Muscle of leg (tissue), 11 donors: Measurements from ENCODE around the gene SLC6A19. TPM values are rescaled to one million over a fixed set of nuclear protein-coding genes. Genes with fewer than 3 reads are reported as not detected.

ENCODE experiments used
- DNase-seq: peaks from one replicate; pipeline ENCODE4 v3.0.0; 2013
- H3K27ac ChIP-seq: one replicate; pipeline ENCODE4 v1.5.1; 2013; ENCODE audit warnings: mild to moderate bottlenecking, low read length, control low read depth
- H3K27me3 ChIP-seq: one replicate; pipeline ENCODE4 v1.6.1; 2013; ENCODE audit warnings: low read length; ENCODE audit not compliant: control insufficient read depth, insufficient read depth
- H3K36me3 ChIP-seq: one replicate; pipeline ENCODE4 v1.6.1; 2013; ENCODE audit warnings: low read length; ENCODE audit not compliant: control insufficient read depth, insufficient read depth
- H3K4me1 ChIP-seq: one replicate; pipeline ENCODE4 v1.6.1; 2013; ENCODE audit warnings: low read length; ENCODE audit not compliant: control insufficient read depth, insufficient read depth
- H3K4me3 ChIP-seq: one replicate; pipeline ENCODE4 v1.5.1; 2013; ENCODE audit warnings: low read length, control low read depth
- H3K9me3 ChIP-seq: replicated peaks from 2 replicates; pipeline ENCODE4 v1.6.1; 2013; ENCODE audit warnings: low read depth, low read length; ENCODE audit not compliant: control insufficient read depth
- WGBS: methylation state at CpG from one replicate; pipeline ENCODE4 v1.1.5; 2013; ENCODE audit warnings: missing lambda C conversion rate; ENCODE audit not compliant: insufficient coverage; 5-methylcytosine and 5-hydroxymethylcytosine counted together
- polyA plus RNA-seq, 8 donors: library from polyadenylated mRNA; unstranded; fragments of 120-200 nt; gene quantifications; one replicate each; pipeline versions ENCODE4 v1.2.1 to v1.2.3, GENCODE V29; 2013; ENCODE audit warnings: inconsistent platforms in 1 of 8, low replicate concordance in 1 of 8; ENCODE audit not compliant: insufficient read length in 8 of 8, insufficient read depth in 1 of 8
- total RNA-seq: library from RNA; stranded (reverse); fragments of 120-200 nt; gene quantifications from one replicate; pipeline ENCODE4 v1.2.4, GENCODE V29; 2013

SLC6A19 gene
- total and polyA plus RNA-seq, 9 donors, result 0.03 to 9.9 (median 0.11) TPM; not detected in 4

- no peaks in the 10 kb centered on the region for H3K36me3 ChIP-seq
- no peaks in the 10 kb centered on the region for H3K4me1 ChIP-seq
- peaks cover 44% of the 10 kb centered on the region for H3K27me3 ChIP-seq
- no peaks in the 10 kb centered on the region for H3K9me3 ChIP-seq
- whole genome bisulfite sequencing, result 83% methylated on average over 21 of the region's 22 CpGs
- H3K4me3 ChIP-seq, result no peak overlapping the region
- no peak for DNase-seq
- no peak overlapping the region for H3K27ac ChIP-seq
Measured at GRCh38 chr5:1241509-1242080, 40.2 kb downstream of the SLC6A19 start.

- Histone ChIP-seq H3K27ac (no peak overlapping the region), H3K4me1 (no peaks in the 10 kb centered on the region), H3K4me3 (no peak overlapping the region), H3K36me3 (no peaks in the 10 kb centered on the region), H3K27me3 (peaks cover 56% of the 10 kb centered on the region), H3K9me3 (no peaks in the 10 kb centered on the region)
- no peak for DNase-seq
- WGBS, result 68% methylated on average over 14 of the region's 14 CpGs
Measured at GRCh38 chr5:1242733-1243486, 41.5 kb downstream of the SLC6A19 start.

- Histone ChIP-seq H3K27ac (no peak overlapping the region), H3K4me1 (no peaks in the 10 kb centered on the region), H3K36me3 (no peaks in the 10 kb centered on the region), H3K27me3 (peaks cover 61% of the 10 kb centered on the region), H3K9me3 (no peaks in the 10 kb centered on the region), H3K4me3 (no peak overlapping the region)
- WGBS, result 39% methylated on average over 28 of the region's 33 CpGs
- no peak for DNase-seq
Measured at GRCh38 chr5:1243487-1244130, 42.2 kb downstream of the SLC6A19 start.

GRCh38 chr5:1244255-1244654 lies 42.9 kb downstream of the SLC6A19 start:
- H3K4me1 ChIP-seq, result no peaks in the 10 kb centered on the region
- DNase-seq, result no peak
- H3K9me3 ChIP-seq, result no peaks in the 10 kb centered on the region
- 62% methylated on average over 18 of the region's 21 CpGs for WGBS
- no peak overlapping the region for H3K27ac ChIP-seq
- peaks cover 64% of the 10 kb centered on the region for H3K27me3 ChIP-seq
- no peak overlapping the region for H3K4me3 ChIP-seq
- no peaks in the 10 kb centered on the region for H3K36me3 ChIP-seq

- Histone ChIP-seq H3K27ac (no peak overlapping the region), H3K27me3 (peaks cover 69% of the 10 kb centered on the region), H3K4me3 (no peak overlapping the region), H3K36me3 (no peaks in the 10 kb centered on the region), H3K4me1 (no peaks in the 10 kb centered on the region), H3K9me3 (no peaks in the 10 kb centered on the region)
- DNase-seq, result no peak
- 60% methylated on average over 8 of the region's 10 CpGs for WGBS
Measured at GRCh38 chr5:1244976-1245375, 43.6 kb downstream of the SLC6A19 start.

- Histone ChIP-seq H3K4me1 (no peaks in the 10 kb centered on the region), H3K27ac (no peak overlapping the region), H3K9me3 (no peaks in the 10 kb centered on the region), H3K27me3 (peaks cover 70% of the 10 kb centered on the region), H3K4me3 (no peak overlapping the region), H3K36me3 (no peaks in the 10 kb centered on the region)
- no peak for DNase-seq
- WGBS, result 25% methylated on average over 55 of the region's 58 CpGs
Measured at GRCh38 chr5:1245905-1246576, 44.6 kb downstream of the SLC6A19 start.

- no peak overlapping the region for H3K27ac ChIP-seq
- WGBS, result 19% methylated on average over 42 of the region's 43 CpGs
- peak; percentile 77 for DNase-seq
- H3K27me3 ChIP-seq, result peaks cover 75% of the 10 kb centered on the region
- H3K4me1 ChIP-seq, result no peaks in the 10 kb centered on the region
- no peaks in the 10 kb centered on the region for H3K36me3 ChIP-seq
- H3K9me3 ChIP-seq, result no peaks in the 10 kb centered on the region
- H3K4me3 ChIP-seq, result no peak overlapping the region
Measured at GRCh38 chr5:1246711-1247431, 45.5 kb downstream of the SLC6A19 start.

- H3K4me3 ChIP-seq, result no peak overlapping the region
- no peaks in the 10 kb centered on the region for H3K4me1 ChIP-seq
- H3K9me3 ChIP-seq, result no peaks in the 10 kb centered on the region
- no peak for DNase-seq
- 75% methylated on average over 5 of the region's 6 CpGs for WGBS
- H3K36me3 ChIP-seq, result no peaks in the 10 kb centered on the region
- peaks cover 75% of the 10 kb centered on the region for H3K27me3 ChIP-seq
- H3K27ac ChIP-seq, result no peak overlapping the region
Measured at GRCh38 chr5:1247811-1248210, 46.4 kb downstream of the SLC6A19 start.

GRCh38 chr5:1249366-1250280 lies 48.2 kb downstream of the SLC6A19 start:
- no peak overlapping the region for H3K4me3 ChIP-seq
- H3K27me3 ChIP-seq, result peaks cover 62% of the 10 kb centered on the region
- H3K27ac ChIP-seq, result no peak overlapping the region
- H3K9me3 ChIP-seq, result no peaks in the 10 kb centered on the region
- H3K4me1 ChIP-seq, result no peaks in the 10 kb centered on the region
- WGBS, result 66% methylated on average over 29 of the region's 29 CpGs
- no peaks in the 10 kb centered on the region for H3K36me3 ChIP-seq
- DNase-seq, result no peak
